HL-60 (cell line): ENCODE measurements around the gene IL12RB2.

ENCODE experiments used
- CTCF ChIP-seq: IDR thresholded peaks from one replicate; pipeline ENCODE4 v1.5.1; 2011; ENCODE audit warnings: low read length, control low read depth, inconsistent platforms; ENCODE audit not compliant: insufficient read depth
- POLR2AphosphoS5 ChIP-seq: IDR thresholded peaks from 2 replicates; pipeline ENCODE4 v1.6.1; 2012; ENCODE audit warnings: low read depth

DNA sequence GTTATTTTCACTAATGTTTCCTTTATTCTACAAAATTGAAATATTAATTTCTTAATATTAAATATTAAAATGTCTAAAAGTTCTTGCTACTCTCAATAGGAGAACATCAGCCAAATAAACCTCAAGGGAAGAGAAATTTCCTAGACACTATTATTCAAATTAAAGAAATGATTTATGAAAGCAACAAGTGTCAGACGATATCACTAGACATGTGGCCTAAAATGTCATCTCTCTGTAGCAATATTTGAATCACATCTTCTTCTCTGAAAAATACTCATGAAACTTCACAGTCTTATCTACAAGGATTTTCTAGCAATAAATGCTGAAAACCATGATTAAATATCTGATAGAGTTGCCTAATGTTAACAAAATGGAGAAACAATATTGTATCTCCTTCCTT, 125.1 kb downstream of the IL12RB2 start:
- TF ChIP-seq CTCF (no peak), POLR2AphosphoS5 (no peak)
